HG02938 (cell line): Measurements from ENCODE around the gene LRRC8B.
"Not testable (repeated sequence)": the region's sequence is repeated elsewhere in the genome, so short reads cannot be mapped to it uniquely, and the experiment has no call there.

ENCODE experiments used
- ATAC-seq: cut with Tn5 transposase; IDR thresholded peaks from one replicate; pipeline ENCODE4 v1.9.1; 2021; ENCODE audit warnings: mild to moderate bottlenecking, moderate library complexity; ENCODE audit not compliant: unreplicated experiment

The LRRC8B gene

GRCh38 chr1:89578946-89579684 is 54.5 kb downstream of the LRRC8B start:
- no peak for ATAC-seq

GRCh38 chr1:89580036-89580435 is 55.4 kb downstream of the LRRC8B start:
- ATAC-seq, result no peak

- ATAC-seq, result no peak
Measured at GRCh38 chr1:89581859-89582258, 57.2 kb downstream of the LRRC8B start.

GRCh38 chr1:89582571-89582970 is 57.9 kb downstream of the LRRC8B start:
- ATAC-seq, result no peak

- ATAC-seq, result no peak
Measured at GRCh38 chr1:89584211-89584610, 59.6 kb downstream of the LRRC8B start.

GRCh38 chr1:89584781-89585180 is 60.2 kb downstream of the LRRC8B start:
- no peak for ATAC-seq

- ATAC-seq, result no peak
Measured at GRCh38 chr1:89587729-89588161, 63.1 kb downstream of the LRRC8B start.

- ATAC-seq, result no peak
Measured at GRCh38 chr1:89588480-89588879, 63.9 kb downstream of the LRRC8B start.

GRCh38 chr1:89589515-89589914 is 64.9 kb downstream of the LRRC8B start:
- ATAC-seq, result no peak

GRCh38 chr1:89590341-89591080 is 65.9 kb downstream of the LRRC8B start:
- ATAC-seq, result no peak

- not testable (repeated sequence) for ATAC-seq
Measured at GRCh38 chr1:89592861-89593302, 68.3 kb downstream of the LRRC8B start.

- ATAC-seq, result no peak
Measured at GRCh38 chr1:89594096-89594740, 69.6 kb downstream of the LRRC8B start.

GRCh38 chr1:89596698-89597097 is 72.1 kb downstream of the LRRC8B start:
- no peak for ATAC-seq

- no peak for ATAC-seq
Measured at GRCh38 chr1:89598450-89599331, 74.1 kb downstream of the LRRC8B start.

GRCh38 chr1:89599332-89599630 is 74.7 kb downstream of the LRRC8B start:
- ATAC-seq, result no peak

GRCh38 chr1:89600451-89601224 is 76.0 kb downstream of the LRRC8B start:
- ATAC-seq, result no peak

- no peak for ATAC-seq
Measured at GRCh38 chr1:89602871-89603404, 78.3 kb downstream of the LRRC8B start.

- no peak for ATAC-seq
Measured at GRCh38 chr1:89603651-89604413, 79.2 kb downstream of the LRRC8B start.

- no peak for ATAC-seq
Measured at GRCh38 chr1:89604414-89604735, 79.7 kb downstream of the LRRC8B start.
